NCI-H187 treated with DMSO at 0.1 percent for 48 hours (cell line): ENCODE results near the gene CXCL13.
A peak's percentile ranks its signal among the peaks of the same experiment; 100 is the strongest.
"Not testable (repeated sequence)": the region's sequence is repeated elsewhere in the genome, so short reads cannot be mapped to it uniquely, and the experiment has no call there.

Experiments used
- DNase-seq: peaks from one replicate; lab custom pipeline; 2025; lab: John Stamatoyannopoulos, UW

CXCL13 gene

DNA sequence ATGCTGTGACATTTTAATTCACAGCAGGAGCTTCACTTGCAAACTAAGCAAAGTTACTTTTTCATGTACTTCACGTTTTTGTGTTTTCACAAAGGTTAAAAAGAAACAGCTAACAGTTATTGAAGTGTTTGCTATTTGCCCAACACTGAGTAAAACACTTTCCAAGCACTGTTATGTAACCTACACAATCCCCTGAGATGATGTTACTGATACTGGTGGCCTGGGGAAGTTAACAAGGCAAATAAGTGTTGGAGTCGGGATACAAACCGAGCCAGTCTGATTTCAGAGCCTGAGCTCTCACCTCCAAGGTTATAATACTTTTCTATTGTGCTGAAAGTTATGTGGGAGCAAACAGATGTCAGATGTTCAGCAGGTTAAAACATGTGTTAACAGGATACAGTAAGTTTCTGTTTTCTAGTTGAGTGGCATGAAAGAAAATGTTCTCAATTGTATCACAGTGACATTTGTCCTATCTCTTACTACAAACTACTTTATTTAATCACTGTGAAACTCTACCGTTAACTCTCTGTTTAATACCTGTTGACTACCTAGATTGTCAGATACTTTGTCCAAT, 3.9 kb upstream of the CXCL13 start:
- DNase-seq = no peak

GRCh38 chr4:77613267-77613666, 7.6 kb downstream of the CXCL13 start:
- no peak for DNase-seq

- DNase-seq = no peak
Observed at GRCh38 chr4:77615153-77615552, 9.5 kb downstream of the CXCL13 start.

DNA sequence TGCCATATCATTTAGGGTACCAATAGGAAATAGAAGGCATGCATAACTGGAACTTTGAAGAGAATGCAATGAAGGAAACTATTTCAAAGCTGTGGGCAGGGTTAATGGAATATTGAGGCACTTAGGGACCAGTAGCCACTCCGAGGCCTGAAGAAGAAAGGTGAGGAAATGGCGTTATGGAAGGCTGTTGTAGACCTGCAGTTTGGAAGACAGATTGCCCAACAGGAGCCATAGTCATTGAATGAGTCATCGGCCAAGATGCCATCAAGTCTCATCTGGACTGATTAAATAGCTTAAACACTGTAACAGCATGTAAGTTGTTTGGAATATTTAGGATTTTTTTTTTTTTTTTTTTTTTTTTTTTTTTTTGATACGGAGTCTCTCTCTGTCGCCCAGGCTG, 11.6 kb downstream of the CXCL13 start:
- no peak for DNase-seq

DNA sequence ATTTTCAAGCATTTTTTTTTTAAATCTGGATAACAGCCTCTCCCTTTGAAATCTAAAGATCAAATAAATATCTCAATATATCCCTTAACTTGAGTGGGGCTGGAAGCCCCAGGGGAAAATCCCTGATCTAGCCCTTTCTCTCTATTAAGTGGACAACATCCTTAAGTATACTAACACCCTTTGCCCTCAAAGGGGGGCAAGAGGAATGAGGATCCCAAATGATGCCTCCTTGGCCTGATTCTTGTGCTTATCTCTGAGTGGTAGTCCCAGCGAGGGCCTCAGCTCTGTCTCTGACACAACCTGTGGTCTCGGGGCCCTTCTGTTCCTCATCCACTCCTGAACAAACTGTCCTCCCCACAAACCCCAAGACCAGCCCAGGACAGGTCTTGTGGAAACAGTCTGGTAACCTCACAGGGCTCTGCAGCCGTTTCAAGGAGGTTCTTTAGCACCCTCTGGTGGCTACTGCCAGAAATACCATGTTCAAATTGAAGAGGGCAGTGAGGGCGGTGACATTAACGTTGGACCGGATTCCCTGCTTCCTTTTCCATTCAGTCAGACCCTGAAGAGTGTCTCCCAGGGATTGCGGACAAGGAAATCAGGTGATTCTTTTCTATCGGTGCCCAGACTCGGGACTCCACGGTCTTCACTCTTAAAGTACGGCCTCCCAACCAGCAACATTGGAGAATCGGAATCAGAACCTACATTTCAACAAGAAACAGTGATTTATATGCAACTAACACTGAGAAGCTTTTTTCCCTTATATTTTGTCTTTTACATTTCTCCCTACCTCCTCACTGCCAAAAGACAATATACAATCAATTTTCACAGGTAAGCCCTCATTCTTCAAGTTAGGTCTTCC, 13.0 kb downstream of the CXCL13 start:
- DNase-seq = peak; percentile 38

DNA sequence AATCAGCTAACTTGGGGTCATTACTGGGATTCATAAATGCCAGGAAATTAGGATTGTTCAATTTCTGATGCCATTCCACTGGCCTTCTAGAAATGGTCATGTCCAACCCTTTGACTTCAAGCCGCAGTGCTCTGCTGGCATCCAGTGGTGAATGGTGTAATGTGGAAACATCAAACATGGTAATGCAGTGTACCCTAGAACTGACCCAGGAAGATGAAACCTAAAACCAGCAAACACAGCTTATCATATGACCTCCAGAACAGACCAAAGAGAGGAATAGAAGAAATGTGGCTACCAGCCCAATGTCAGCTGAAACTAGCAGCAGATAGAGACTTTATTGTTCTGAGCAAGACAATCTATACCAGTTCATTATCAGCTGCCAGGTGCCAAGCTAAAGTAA, 13.8 kb downstream of the CXCL13 start:
- no peak for DNase-seq

DNA sequence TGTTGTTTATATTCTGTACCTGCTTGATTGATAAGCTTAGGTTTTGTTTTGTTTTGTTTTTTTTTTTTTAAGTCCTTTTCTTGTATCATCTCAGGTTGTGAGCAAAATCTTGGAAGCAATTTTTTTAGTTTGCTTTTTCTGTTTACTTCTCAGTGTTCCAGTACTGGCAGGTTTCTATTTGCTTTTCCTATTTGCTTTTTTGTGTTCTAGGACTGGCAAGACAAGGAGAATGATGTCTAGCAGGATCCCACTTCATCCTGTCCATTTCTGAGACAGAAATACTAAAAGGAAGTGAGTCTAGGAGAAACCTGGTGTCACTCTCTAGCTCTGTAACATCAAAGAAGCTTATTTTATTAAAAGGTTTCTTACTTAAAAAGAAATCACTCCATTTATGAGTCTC, 15.6 kb downstream of the CXCL13 start:
- no peak for DNase-seq

DNA sequence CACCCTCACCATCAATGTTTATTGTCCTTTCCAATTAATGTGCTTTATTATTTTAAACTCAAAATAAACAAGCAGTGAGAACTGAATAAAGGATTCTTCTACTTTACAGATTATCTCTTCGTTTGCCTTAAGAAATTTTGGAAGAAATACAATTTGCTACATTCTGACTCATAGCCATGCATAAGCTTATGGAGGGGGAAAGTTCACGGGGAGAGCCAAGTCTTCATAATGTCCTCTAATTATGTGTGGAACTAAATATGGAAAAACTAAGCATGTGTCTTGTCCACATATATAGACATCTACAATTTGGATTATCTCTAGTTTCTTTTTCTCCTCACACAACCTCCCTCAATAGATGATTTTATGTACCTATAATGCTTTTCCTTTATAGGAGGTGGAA, 17.5 kb downstream of the CXCL13 start:
- no peak for DNase-seq

- DNase-seq = no peak
Observed at GRCh38 chr4:77624213-77624612, 18.6 kb downstream of the CXCL13 start.

GRCh38 chr4:77625485-77625884, 19.9 kb downstream of the CXCL13 start:
- no peak for DNase-seq

DNA sequence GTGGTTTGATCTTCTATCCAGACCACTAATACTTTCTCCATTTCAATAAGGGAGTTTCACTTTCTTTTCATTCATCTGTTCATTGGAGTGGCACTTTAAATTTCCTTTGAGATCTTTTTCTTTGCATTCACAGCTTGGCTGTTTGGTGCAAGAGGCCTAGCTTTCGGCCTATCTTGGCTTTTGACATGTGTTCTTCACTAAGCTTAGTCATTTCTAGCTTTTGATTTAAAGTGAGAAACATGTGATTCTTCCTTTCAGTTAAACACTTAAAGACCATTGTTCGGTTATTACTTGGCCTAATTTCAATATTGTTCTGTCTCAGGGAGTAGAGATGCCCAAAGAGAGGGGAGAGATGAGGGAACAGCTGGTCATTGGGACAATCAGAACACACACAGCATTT, 24.3 kb downstream of the CXCL13 start:
- no peak for DNase-seq

DNA sequence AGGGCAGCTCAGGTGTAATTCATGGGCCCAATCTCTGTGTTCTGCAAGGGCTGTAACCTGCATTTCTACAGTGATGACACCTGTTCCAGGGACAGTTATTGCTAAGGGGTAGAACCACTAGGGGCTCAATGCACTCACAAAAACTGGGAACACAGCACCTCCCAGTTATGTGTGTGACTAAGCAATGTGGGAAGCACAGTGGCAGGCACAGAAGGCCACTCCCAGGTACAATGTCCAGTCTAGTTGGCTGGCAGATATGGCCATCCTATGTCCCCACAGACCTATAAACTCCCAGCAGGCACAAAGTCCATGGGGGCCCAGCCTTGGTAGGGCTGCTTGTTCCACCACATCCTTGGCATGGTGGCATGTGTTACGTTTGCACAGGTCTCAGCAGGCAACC, 25.7 kb downstream of the CXCL13 start:
- no peak for DNase-seq

- DNase-seq = no peak
Observed at GRCh38 chr4:77634132-77634785, 28.6 kb downstream of the CXCL13 start.

GRCh38 chr4:77635246-77635645, 29.6 kb downstream of the CXCL13 start:
- DNase-seq = no peak

DNA sequence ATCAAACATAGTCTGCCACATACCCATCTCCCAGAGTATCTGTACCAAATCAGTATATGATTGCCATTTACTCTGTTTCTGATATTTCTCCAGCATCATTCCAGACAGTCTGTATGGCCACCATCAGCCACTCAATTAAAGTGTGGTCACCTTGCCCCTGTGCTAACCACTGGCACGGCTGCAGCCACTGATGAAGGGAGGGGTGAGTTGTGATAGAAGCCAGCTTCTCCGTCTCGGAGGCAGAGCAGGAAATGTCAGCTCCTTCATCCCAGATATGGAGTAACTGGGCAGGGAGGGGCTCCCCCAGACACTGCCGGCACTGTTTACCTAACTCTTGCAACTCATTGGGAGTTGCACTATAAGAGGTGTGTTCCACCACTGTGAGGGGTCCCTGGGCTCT, 30.3 kb downstream of the CXCL13 start:
- no peak for DNase-seq

GRCh38 chr4:77636902-77637301, 31.3 kb downstream of the CXCL13 start:
- DNase-seq = no peak

DNA sequence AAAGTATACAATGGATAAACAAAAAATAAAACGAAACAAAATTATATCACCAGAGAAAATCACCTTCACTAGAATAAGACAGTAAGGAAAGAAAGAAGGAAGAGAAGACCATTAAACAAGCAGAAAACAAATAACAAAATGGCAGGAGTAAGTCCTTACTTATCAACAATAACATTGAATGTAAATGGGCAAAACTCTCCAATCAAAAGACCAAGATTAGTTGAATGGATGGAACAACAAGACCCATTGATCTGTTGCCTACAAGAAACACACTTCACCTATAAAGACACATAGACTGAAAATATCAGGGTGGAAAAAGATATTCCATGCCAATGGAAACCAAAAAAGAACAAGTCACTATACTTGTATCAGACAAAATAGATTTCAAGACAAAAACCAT, 38.4 kb downstream of the CXCL13 start:
- DNase-seq = not testable (repeated sequence)

GRCh38 chr4:77650787-77651186, 45.2 kb downstream of the CXCL13 start:
- no peak for DNase-seq

- no peak for DNase-seq
Observed at GRCh38 chr4:77651820-77652219, 46.2 kb downstream of the CXCL13 start.

DNA sequence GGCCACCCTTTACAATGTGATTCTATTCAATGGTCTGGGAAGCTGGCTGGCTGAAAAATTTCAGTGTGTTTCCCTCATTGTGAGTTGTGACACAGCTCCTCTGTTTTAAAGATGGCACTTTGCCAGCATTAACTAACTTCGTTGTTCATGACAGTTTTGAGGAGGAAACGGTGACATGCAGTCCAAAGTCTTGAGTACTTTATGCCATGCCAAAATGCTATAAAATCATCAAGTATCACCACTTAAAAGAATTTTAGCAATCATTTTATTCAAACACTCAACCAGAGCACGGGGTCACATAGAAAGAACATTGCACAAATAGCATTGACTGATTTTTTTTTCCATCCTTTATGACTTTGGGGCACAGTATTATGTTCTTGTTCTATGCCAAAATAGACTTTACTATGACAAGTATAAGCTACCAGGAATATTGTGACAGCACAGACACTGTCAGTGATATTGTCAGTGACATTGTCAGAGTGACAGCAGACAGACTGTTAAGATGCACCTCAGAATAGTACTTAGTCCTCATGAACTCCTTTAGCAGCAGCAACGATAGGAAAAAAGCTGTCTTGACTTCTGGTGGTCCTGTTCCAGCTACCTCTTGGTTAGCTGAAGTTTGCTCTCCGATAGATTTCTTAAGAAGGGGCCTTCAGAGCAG, 46.7 kb downstream of the CXCL13 start:
- no peak for DNase-seq

- DNase-seq = no peak
Observed at GRCh38 chr4:77653162-77653758, 47.6 kb downstream of the CXCL13 start.

- not testable (repeated sequence) for DNase-seq
Observed at GRCh38 chr4:77660318-77660717, 54.7 kb downstream of the CXCL13 start.
